Natural killer cell (primary cell): ENCODE data around the gene NR2F1-AS1. TPM values are rescaled to one million over a fixed set of nuclear protein-coding genes. Genes with fewer than 3 reads are reported as not detected.
A peak's percentile ranks its signal among the peaks of the same experiment; 100 is the strongest.

Source experiments
- ATAC-seq, 3 donors: fragments of 150-1000 bp in 2 of 3; fragments of 200-7000 bp in 1 of 3; cut with Tn5 transposase; 1 replicate in 1 of 3; 2 replicates in 2 of 3; pipeline ENCODE4 v1.10.0; 2021; ENCODE audit warnings: mild to moderate bottlenecking in 2 of 3, moderate library complexity in 2 of 3
- DNase-seq, 2 donors: peaks; one replicate each; pipeline versions ENCODE4 v3.0.0 to v3.0.0-alpha.2; 2013 to 2021; ENCODE audit warnings: mixed read lengths in 1 of 2
- H3K27ac ChIP-seq: one replicate; pipeline ENCODE4 v1.5.1; 2013; ENCODE audit warnings: mild to moderate bottlenecking, low read length
- H3K27me3 ChIP-seq: one replicate; pipeline ENCODE4 v1.6.1; 2013; ENCODE audit warnings: low read length; ENCODE audit not compliant: control insufficient read depth, insufficient read depth
- H3K36me3 ChIP-seq: one replicate; pipeline ENCODE4 v1.6.1; 2013; ENCODE audit warnings: low read length; ENCODE audit not compliant: control insufficient read depth, insufficient read depth
- H3K4me1 ChIP-seq: one replicate; pipeline ENCODE4 v1.6.1; 2013; ENCODE audit warnings: low read length; ENCODE audit not compliant: control insufficient read depth, insufficient read depth
- H3K4me3 ChIP-seq: one replicate; pipeline ENCODE4 v1.5.1; 2013; ENCODE audit warnings: low read length
- H3K9me3 ChIP-seq: one replicate; pipeline ENCODE4 v1.6.1; 2013; ENCODE audit warnings: low read length; ENCODE audit not compliant: control insufficient read depth, insufficient read depth
- H3K27ac Mint-ChIP-seq, 2 donors: one replicate each; pipeline ENCODE4 v1.8.0; 2022; ENCODE audit warnings: mild to moderate bottlenecking in 2 of 2, mixed read lengths in 2 of 2, moderate library complexity in 1 of 2
- H3K27me3 Mint-ChIP-seq, 2 donors: one replicate each; pipeline ENCODE4 v1.8.0; 2022; ENCODE audit warnings: low read depth in 2 of 2, mixed read lengths in 2 of 2
- H3K36me3 Mint-ChIP-seq: one replicate; pipeline ENCODE4 v1.8.0; 2022; ENCODE audit warnings: mixed read lengths
- H3K4me1 Mint-ChIP-seq, 2 donors: one replicate each; pipeline ENCODE4 v1.8.0; 2022; ENCODE audit warnings: mixed read lengths in 2 of 2
- H3K4me3 Mint-ChIP-seq: one replicate; pipeline ENCODE4 v1.8.0; 2022; ENCODE audit warnings: mild to moderate bottlenecking, moderate library complexity, mixed read lengths
- H3K9me3 Mint-ChIP-seq, 2 donors: one replicate each; pipeline ENCODE4 v1.8.0; 2022; ENCODE audit warnings: mixed read lengths in 2 of 2
- CTCF ChIP-seq: fragments of 200-600 bp; IDR thresholded peaks from one replicate; pipeline ENCODE4 v1.8.0; 2022; ENCODE audit warnings: antibody characterized with exemption
- WGBS: methylation state at CpG from one replicate; pipeline ENCODE4 v1.1.7; 2013; ENCODE audit warnings: missing lambda C conversion rate; ENCODE audit not compliant: insufficient coverage; 5-methylcytosine and 5-hydroxymethylcytosine counted together
- intact Hi-C: fragments of 100-400 bp; cut with micrococcal nuclease; formaldehyde crosslinking; loops from one replicate; pipeline ENCODE4 v1.14.2; 2022
- total RNA-seq, 4 donors: library from RNA; stranded (reverse); fragments of 120-200 nt in 1 of 4; gene quantifications; one replicate each; pipeline versions ENCODE4 v1.2.3 to v1.2.4, GENCODE V29; 2013 to 2022

The NR2F1-AS1 gene
- total RNA-seq, 3 donors from 2014 or later (not counting 1 experiment from before 2014, with no cell fraction given), result not detected

- 10% methylated on average over 29 of the region's 29 CpGs for WGBS
- peaks cover 14% of the 10 kb centered on the region for H3K9me3 ChIP-seq
- no peak overlapping the region for H3K27ac ChIP-seq
- peaks cover 42 to 57% of the 10 kb centered on the region in 2 donors for H3K27me3 Mint-ChIP-seq
- peaks cover 0 to 24% of the 10 kb centered on the region in 2 donors for H3K4me1 Mint-ChIP-seq
- no peaks in the 10 kb centered on the region for H3K36me3 Mint-ChIP-seq
- intact Hi-C loops, result no loop called here
- no peaks in the 10 kb centered on the region for H3K36me3 ChIP-seq
- no peak for ATAC-seq
- H3K4me3 ChIP-seq, result no peak overlapping the region
- peak overlapping the region; percentile 45 for H3K4me3 Mint-ChIP-seq
- peaks cover 20% of the 10 kb centered on the region for H3K4me1 ChIP-seq
- no peak overlapping the region for H3K27ac Mint-ChIP-seq
- peaks cover 80% of the 10 kb centered on the region for H3K27me3 ChIP-seq
- no peaks in the 10 kb centered on the region for H3K9me3 Mint-ChIP-seq
- TF ChIP-seq CTCF, result no peak
- DNase-seq, result no peak
Observed at GRCh38 chr5:93595420-93596147, 14.6 kb upstream of the NR2F1-AS1 start.

- no peaks in the 10 kb centered on the region for H3K36me3 Mint-ChIP-seq
- H3K9me3 ChIP-seq, result peaks cover 14% of the 10 kb centered on the region
- no peak overlapping the region for H3K27ac Mint-ChIP-seq
- peaks cover 20% of the 10 kb centered on the region for H3K4me1 ChIP-seq
- peak overlapping the region; percentile 45 for H3K4me3 Mint-ChIP-seq
- intact Hi-C loops, result no loop called here
- TF ChIP-seq CTCF, result no peak
- no peak overlapping the region for H3K4me3 ChIP-seq
- WGBS, result 6% methylated on average over 36 of the region's 37 CpGs
- H3K4me1 Mint-ChIP-seq, result peaks cover 0 to 24% of the 10 kb centered on the region in 2 donors
- no peak overlapping the region for H3K27ac ChIP-seq
- no peak for DNase-seq
- peaks cover 82% of the 10 kb centered on the region for H3K27me3 ChIP-seq
- no peaks in the 10 kb centered on the region for H3K36me3 ChIP-seq
- peaks cover 48 to 65% of the 10 kb centered on the region in 2 donors for H3K27me3 Mint-ChIP-seq
- no peaks in the 10 kb centered on the region for H3K9me3 Mint-ChIP-seq
- ATAC-seq, result no peak
Observed at GRCh38 chr5:93594591-93595419, 13.8 kb upstream of the NR2F1-AS1 start.

DNA sequence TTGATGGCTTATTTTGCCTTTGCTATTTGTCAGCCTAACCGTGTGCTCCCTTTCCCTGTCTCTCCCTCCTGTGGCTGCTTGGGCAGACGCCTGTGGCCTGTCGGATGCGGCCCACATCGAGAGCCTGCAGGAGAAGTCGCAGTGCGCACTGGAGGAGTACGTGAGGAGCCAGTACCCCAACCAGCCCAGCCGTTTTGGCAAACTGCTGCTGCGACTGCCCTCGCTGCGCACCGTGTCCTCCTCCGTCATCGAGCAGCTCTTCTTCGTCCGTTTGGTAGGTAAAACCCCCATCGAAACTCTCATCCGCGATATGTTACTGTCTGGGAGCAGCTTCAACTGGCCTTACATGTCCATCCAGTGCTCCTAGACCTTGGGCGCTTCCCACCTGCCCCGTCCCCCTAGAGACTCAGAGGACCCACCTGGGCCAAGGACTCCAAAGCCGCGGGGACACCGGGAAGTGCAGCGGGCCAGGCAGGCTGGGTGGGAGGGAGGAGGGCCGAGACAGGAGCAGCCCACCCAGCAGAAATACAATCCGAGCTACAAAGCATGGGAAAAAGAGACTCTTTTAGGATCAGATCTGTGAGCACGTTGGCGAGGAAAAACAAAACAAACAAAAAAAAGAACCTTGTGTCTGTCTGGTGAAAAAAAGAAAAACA, 12.6 kb upstream of the NR2F1-AS1 start:
- no peak for DNase-seq
- no peak for TF ChIP-seq CTCF
- Histone ChIP-seq H3K4me3 (no peak overlapping the region), H3K9me3 (peaks cover 14% of the 10 kb centered on the region), H3K4me1 (peaks cover 20% of the 10 kb centered on the region), H3K27me3 (peaks cover 82% of the 10 kb centered on the region), H3K27ac (no peak overlapping the region), H3K36me3 (no peaks in the 10 kb centered on the region)
- H3K9me3 Mint-ChIP-seq, result no peaks in the 10 kb centered on the region
- 12% methylated on average over 30 of the region's 30 CpGs for WGBS
- no peak overlapping the region for H3K27ac Mint-ChIP-seq
- no peaks in the 10 kb centered on the region for H3K36me3 Mint-ChIP-seq
- peaks cover 59 to 77% of the 10 kb centered on the region in 2 donors for H3K27me3 Mint-ChIP-seq
- no peak for ATAC-seq
- no peak overlapping the region for H3K4me3 Mint-ChIP-seq
- intact Hi-C loops, result no loop called here
- peaks cover 5 to 28% of the 10 kb centered on the region in 2 donors for H3K4me1 Mint-ChIP-seq
